Measurements from ENCODE around the gene RSPH10B.
"Not testable (repeated sequence)": the region's sequence is repeated elsewhere in the genome, so short reads cannot be mapped to it uniquely, and the experiment has no call there.

GRCh38 chr7:5924180-5924579 lies 46.3 kb downstream of the RSPH10B start:
- TF ChIP-seq CTCF, POLR2AphosphoS5, POLR2A (IDR thresholded peaks at IDR 0.05): not testable (repeated sequence)

All from transverse colon (tissue), 4 donors.